Measurements from ENCODE around the gene PLGLB2. TPM values are rescaled to one million over a fixed set of nuclear protein-coding genes. Genes with fewer than 3 reads are reported as not detected.
A peak's percentile ranks its signal among the peaks of the same experiment; 100 is the strongest.
"Not testable (repeated sequence)": the region's sequence is repeated elsewhere in the genome, so short reads cannot be mapped to it uniquely, and the experiment has no call there.

The PLGLB2 gene
- total RNA-seq: 1.7 TPM
- long read RNA-seq, partial matches to known transcripts: 0 of 1 reads
- long read RNA-seq, other reads (novel, unspliced or antisense): 1 of 1 reads

GRCh38 chr2:87747791-87748190 is at the start of gene PLGLB2:
Gene PLGLB2, plus strand, starts transcription at chr2:87748087. Its CDS starts 67 bp downstream, at chr2:87748154.
- intact Hi-C loops (cut with micrococcal nuclease); DNase-seq; ATAC-seq: not testable (repeated sequence)

- intact Hi-C loops (cut with micrococcal nuclease); ATAC-seq; DNase-seq: not testable (repeated sequence)
Measured at GRCh38 chr2:87704572-87705323, 43.1 kb upstream of the PLGLB2 start.

- ATAC-seq; intact Hi-C loops (cut with micrococcal nuclease); DNase-seq: not testable (repeated sequence)
Measured at GRCh38 chr2:87708368-87708767, 39.5 kb upstream of the PLGLB2 start.

GRCh38 chr2:87727940-87728599 is 19.8 kb upstream of the PLGLB2 start:
- intact Hi-C loops (cut with micrococcal nuclease); DNase-seq: not testable (repeated sequence)
- ATAC-seq: peak; percentile 50

GRCh38 chr2:87740928-87741327 is 7.0 kb upstream of the PLGLB2 start:
- DNase-seq; intact Hi-C loops (cut with micrococcal nuclease); ATAC-seq: not testable (repeated sequence)

GRCh38 chr2:87742393-87743108 is 5.3 kb upstream of the PLGLB2 start:
- intact Hi-C loops (cut with micrococcal nuclease); DNase-seq: not testable (repeated sequence)
- ATAC-seq: peak; percentile 84

GRCh38 chr2:87743638-87744037 is 4.2 kb upstream of the PLGLB2 start:
- ATAC-seq: peak; percentile 48

GRCh38 chr2:87745353-87745951 is 2.4 kb upstream of the PLGLB2 start:
- DNase-seq; intact Hi-C loops (cut with micrococcal nuclease); ATAC-seq: not testable (repeated sequence)

More at GRCh38 chr2:87743638-87744037, 4.2 kb upstream of the PLGLB2 start:
- DNase-seq; intact Hi-C loops (cut with micrococcal nuclease): not testable (repeated sequence)

- intact Hi-C loops (cut with micrococcal nuclease); ATAC-seq; DNase-seq: not testable (repeated sequence)
Measured at GRCh38 chr2:87748524-87748923, 637 bp downstream of the PLGLB2 start.

GRCh38 chr2:87750560-87750959 is 2.7 kb downstream of the PLGLB2 start:
- intact Hi-C loops (cut with micrococcal nuclease): not testable (repeated sequence)
- peak; percentile 15 for DNase-seq
- peak; percentile 24 for ATAC-seq

GRCh38 chr2:87754759-87755158 is 6.9 kb downstream of the PLGLB2 start:
- intact Hi-C loops (cut with micrococcal nuclease); DNase-seq; ATAC-seq: not testable (repeated sequence)

Other genes with a start within 250 kb of the PLGLB2 start
- 0.67 TPM for gene RGPD2, start 77.7 kb downstream of the PLGLB2 start, total RNA-seq

Measured in left ventricle myocardium superior (tissue), 1 donor.